OCI-LY3 (cell line): Measurements from ENCODE around the gene DPP6.

Experiments
- H2AFZ ChIP-seq: fragments of 200-600, 300-600 bp; shearing (Covaris generic); 2 replicates; pipeline ENCODE4 v1.6.0; 2014; ENCODE audit warnings: antibody characterized with exemption, low read depth, low read length
- H3K27ac ChIP-seq: fragments of 200-600, 300-600 bp; sonication (generic); 2 replicates; pipeline ENCODE4 v1.5.1; 2014; ENCODE audit warnings: mild to moderate bottlenecking, low read length, moderate library complexity, mixed read lengths
- H3K27me3 ChIP-seq: fragments of 200-600, 300-600 bp; sonication (generic); 2 replicates; pipeline ENCODE4 v1.6.1; 2014; ENCODE audit warnings: low read depth, low read length, mixed read lengths
- H3K36me3 ChIP-seq: fragments of 200-600, 300-600 bp; sonication (generic); replicated peaks from 2 replicates; pipeline ENCODE3; 2014; ENCODE audit warnings: low read depth, low read length, mixed read lengths
- H3K4me1 ChIP-seq: fragments of 300-600, 200-600 bp; sonication (generic); 2 replicates; pipeline ENCODE4 v1.6.1; 2014; ENCODE audit warnings: low read length, mixed read lengths
- H3K4me2 ChIP-seq: fragments of 200-600, 300-600 bp; sonication (generic); 2 replicates; pipeline ENCODE4 v1.6.1; 2014; ENCODE audit warnings: low read length, mixed read lengths
- H3K4me3 ChIP-seq: fragments of 300-600, 200-600 bp; sonication (generic); 2 replicates; pipeline ENCODE4 v1.5.1; 2014; ENCODE audit warnings: antibody characterized with exemption, mild to moderate bottlenecking, low read length, moderate library complexity
- H3K79me2 ChIP-seq: fragments of 300-600, 200-600 bp; shearing (Covaris generic); 2 replicates; pipeline ENCODE4 v1.6.1; 2014; ENCODE audit warnings: mild to moderate bottlenecking, low read length, mixed read lengths
- H3K9ac ChIP-seq: fragments of 300-600, 200-600 bp; shearing (Covaris generic); 2 replicates; pipeline ENCODE4 v1.6.0; 2014; ENCODE audit warnings: mild to moderate bottlenecking, low read length, moderate library complexity
- H3K9me3 ChIP-seq: fragments of 200-600, 300-600 bp; shearing (Covaris generic); 2 replicates; pipeline ENCODE4 v1.6.1; 2014; ENCODE audit warnings: low read length, mixed read lengths; ENCODE audit not compliant: insufficient read depth
- H4K20me1 ChIP-seq: fragments of 200-600, 300-600 bp; sonication (generic); 2 replicates; pipeline ENCODE4 v1.6.1; 2016; ENCODE audit warnings: low read length, mixed read lengths; ENCODE audit not compliant: insufficient read depth
- CTCF ChIP-seq: fragments of 200-600, 300-600 bp; sonication (generic); IDR thresholded peaks from 2 replicates; pipeline ENCODE4 v1.5.1; 2014; ENCODE audit warnings: antibody characterized with exemption, low read length, low read depth
- EZH2phosphoT487 ChIP-seq: fragments of 200-600 bp; shearing (Covaris generic); IDR thresholded peaks from 2 replicates; pipeline ENCODE4 v1.6.1; 2018; ENCODE audit warnings: antibody characterized with exemption, mixed run types, low read depth

Gene DPP6

GRCh38 chr7:154777023-154777422 lies 724.8 kb downstream of the DPP6 start:
- no peaks in the 10 kb centered on the region for H3K9me3 ChIP-seq
- no peak overlapping the region for H3K4me3 ChIP-seq
- no peaks in the 10 kb centered on the region for H3K36me3 ChIP-seq
- H3K4me2 ChIP-seq = no peak overlapping the region
- no peaks in the 10 kb centered on the region for H3K27me3 ChIP-seq
- H3K27ac ChIP-seq = no peak overlapping the region
- H3K9ac ChIP-seq = no peak overlapping the region
- no peaks in the 10 kb centered on the region for H3K79me2 ChIP-seq
- no peak overlapping the region for H2AFZ ChIP-seq
- H3K4me1 ChIP-seq = no peaks in the 10 kb centered on the region
- no peak for TF ChIP-seq CTCF
- no peak for TF ChIP-seq EZH2phosphoT487
- no peaks in the 10 kb centered on the region for H4K20me1 ChIP-seq

- Histone ChIP-seq H2AFZ (no peak overlapping the region; the same call in 1 of the 2 replicates), H3K4me2 (no peak overlapping the region), H3K79me2 (no peaks in the 10 kb centered on the region), H3K27ac (no peak overlapping the region), H3K9ac (no peak overlapping the region), H3K9me3 (no peaks in the 10 kb centered on the region), H3K4me3 (no peak overlapping the region), H3K36me3 (no peaks in the 10 kb centered on the region), H3K4me1 (no peaks in the 10 kb centered on the region), H4K20me1 (no peaks in the 10 kb centered on the region), H3K27me3 (no peaks in the 10 kb centered on the region)
- TF ChIP-seq CTCF (no peak), EZH2phosphoT487 (no peak)
Measured at GRCh38 chr7:154777489-154777888, 725.3 kb downstream of the DPP6 start.

- H3K79me2 ChIP-seq = no peaks in the 10 kb centered on the region
- no peak overlapping the region for H3K4me3 ChIP-seq
- no peak overlapping the region; the same call in 1 of the 2 replicates for H2AFZ ChIP-seq
- no peaks in the 10 kb centered on the region for H4K20me1 ChIP-seq
- no peaks in the 10 kb centered on the region for H3K4me1 ChIP-seq
- no peaks in the 10 kb centered on the region for H3K27me3 ChIP-seq
- H3K4me2 ChIP-seq = no peak overlapping the region
- H3K9me3 ChIP-seq = no peaks in the 10 kb centered on the region
- H3K27ac ChIP-seq = no peak overlapping the region
- no peak overlapping the region for H3K9ac ChIP-seq
- H3K36me3 ChIP-seq = no peaks in the 10 kb centered on the region
- no peak for TF ChIP-seq CTCF
- TF ChIP-seq EZH2phosphoT487 = no peak
Measured at GRCh38 chr7:154777908-154778307, 725.7 kb downstream of the DPP6 start.

GRCh38 chr7:154781369-154782303 lies 729.4 kb downstream of the DPP6 start:
- Histone ChIP-seq H3K9ac (no peak overlapping the region), H3K36me3 (no peaks in the 10 kb centered on the region), H3K27ac (no peak overlapping the region), H3K4me1 (no peaks in the 10 kb centered on the region), H3K4me3 (no peak overlapping the region), H3K79me2 (no peaks in the 10 kb centered on the region), H3K27me3 (peaks cover 18% of the 10 kb centered on the region; the same call in 1 of the 2 replicates), H3K9me3 (no peaks in the 10 kb centered on the region; the same call in 1 of the 2 replicates), H3K4me2 (no peak overlapping the region), H4K20me1 (no peaks in the 10 kb centered on the region), H2AFZ (no peak overlapping the region)
- TF ChIP-seq EZH2phosphoT487 (no peak), CTCF (no peak)
